ENCODE measurements around the gene RACGAP1. TPM values are rescaled to one million over a fixed set of nuclear protein-coding genes. Genes with fewer than 3 reads are reported as not detected.

RACGAP1 gene
- total and polyA plus RNA-seq, 2 experiments from 2014 or later = 19.0 to 52.8 TPM

- TF ChIP-seq ZNF462 (CRISPR knock-in tag; IDR thresholded peaks at IDR 0.05) (no peak), EZH2phosphoT487 (IDR thresholded peaks at IDR 0.05; ENCODE audit: unreplicated experiment) (no peak), STAT1 (IDR thresholded peaks at IDR 0.05; ENCODE audit: unreplicated experiment) (no peak), EZH2 (IDR thresholded peaks at IDR 0.05; ENCODE audit: low read depth, unreplicated experiment) (no peak), CREB1 (CRISPR knock-in tag; IDR thresholded peaks at IDR 0.05; ENCODE audit: low read depth) (no peak), ZNF114 (CRISPR knock-in tag; IDR thresholded peaks at IDR 0.05) (no peak), NANOG (IDR thresholded peaks at IDR 0.05; ENCODE audit: borderline replicate concordance) (no peak)
- TF ChIP-seq, protein P1, sequence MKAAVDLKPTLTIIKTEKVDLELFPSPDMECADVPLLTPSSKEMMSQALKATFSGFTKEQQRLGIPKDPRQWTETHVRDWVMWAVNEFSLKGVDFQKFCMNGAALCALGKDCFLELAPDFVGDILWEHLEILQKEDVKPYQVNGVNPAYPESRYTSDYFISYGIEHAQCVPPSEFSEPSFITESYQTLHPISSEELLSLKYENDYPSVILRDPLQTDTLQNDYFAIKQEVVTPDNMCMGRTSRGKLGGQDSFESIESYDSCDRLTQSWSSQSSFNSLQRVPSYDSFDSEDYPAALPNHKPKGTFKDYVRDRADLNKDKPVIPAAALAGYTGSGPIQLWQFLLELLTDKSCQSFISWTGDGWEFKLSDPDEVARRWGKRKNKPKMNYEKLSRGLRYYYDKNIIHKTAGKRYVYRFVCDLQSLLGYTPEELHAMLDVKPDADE (IDR thresholded peaks at IDR 0.05) = no peak
Observed at GRCh38 chr12:49956663-49957569, 68.4 kb downstream of the RACGAP1 start (continued).

Measured in GM23338 (cell line).